ENCODE measurements around the gene LAMA5. TPM values are rescaled to one million over a fixed set of nuclear protein-coding genes. Genes with fewer than 3 reads are reported as not detected.

The LAMA5 gene, protein sequence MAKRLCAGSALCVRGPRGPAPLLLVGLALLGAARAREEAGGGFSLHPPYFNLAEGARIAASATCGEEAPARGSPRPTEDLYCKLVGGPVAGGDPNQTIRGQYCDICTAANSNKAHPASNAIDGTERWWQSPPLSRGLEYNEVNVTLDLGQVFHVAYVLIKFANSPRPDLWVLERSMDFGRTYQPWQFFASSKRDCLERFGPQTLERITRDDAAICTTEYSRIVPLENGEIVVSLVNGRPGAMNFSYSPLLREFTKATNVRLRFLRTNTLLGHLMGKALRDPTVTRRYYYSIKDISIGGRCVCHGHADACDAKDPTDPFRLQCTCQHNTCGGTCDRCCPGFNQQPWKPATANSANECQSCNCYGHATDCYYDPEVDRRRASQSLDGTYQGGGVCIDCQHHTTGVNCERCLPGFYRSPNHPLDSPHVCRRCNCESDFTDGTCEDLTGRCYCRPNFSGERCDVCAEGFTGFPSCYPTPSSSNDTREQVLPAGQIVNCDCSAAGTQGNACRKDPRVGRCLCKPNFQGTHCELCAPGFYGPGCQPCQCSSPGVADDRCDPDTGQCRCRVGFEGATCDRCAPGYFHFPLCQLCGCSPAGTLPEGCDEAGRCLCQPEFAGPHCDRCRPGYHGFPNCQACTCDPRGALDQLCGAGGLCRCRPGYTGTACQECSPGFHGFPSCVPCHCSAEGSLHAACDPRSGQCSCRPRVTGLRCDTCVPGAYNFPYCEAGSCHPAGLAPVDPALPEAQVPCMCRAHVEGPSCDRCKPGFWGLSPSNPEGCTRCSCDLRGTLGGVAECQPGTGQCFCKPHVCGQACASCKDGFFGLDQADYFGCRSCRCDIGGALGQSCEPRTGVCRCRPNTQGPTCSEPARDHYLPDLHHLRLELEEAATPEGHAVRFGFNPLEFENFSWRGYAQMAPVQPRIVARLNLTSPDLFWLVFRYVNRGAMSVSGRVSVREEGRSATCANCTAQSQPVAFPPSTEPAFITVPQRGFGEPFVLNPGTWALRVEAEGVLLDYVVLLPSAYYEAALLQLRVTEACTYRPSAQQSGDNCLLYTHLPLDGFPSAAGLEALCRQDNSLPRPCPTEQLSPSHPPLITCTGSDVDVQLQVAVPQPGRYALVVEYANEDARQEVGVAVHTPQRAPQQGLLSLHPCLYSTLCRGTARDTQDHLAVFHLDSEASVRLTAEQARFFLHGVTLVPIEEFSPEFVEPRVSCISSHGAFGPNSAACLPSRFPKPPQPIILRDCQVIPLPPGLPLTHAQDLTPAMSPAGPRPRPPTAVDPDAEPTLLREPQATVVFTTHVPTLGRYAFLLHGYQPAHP (N-terminal part only)
- total RNA-seq = 11.2 TPM

GRCh38 chr20:62367136-62367632 is at the start of gene LAMA5:
TSS of gene LAMA5 (minus strand) at chr20:62367312. CDS start at chr20:62367245, 67 bp downstream.
- DNase-seq = no peak

GRCh38 chr20:62415354-62416111 is 48.4 kb upstream of the LAMA5 start:
- no peak for DNase-seq

DNA sequence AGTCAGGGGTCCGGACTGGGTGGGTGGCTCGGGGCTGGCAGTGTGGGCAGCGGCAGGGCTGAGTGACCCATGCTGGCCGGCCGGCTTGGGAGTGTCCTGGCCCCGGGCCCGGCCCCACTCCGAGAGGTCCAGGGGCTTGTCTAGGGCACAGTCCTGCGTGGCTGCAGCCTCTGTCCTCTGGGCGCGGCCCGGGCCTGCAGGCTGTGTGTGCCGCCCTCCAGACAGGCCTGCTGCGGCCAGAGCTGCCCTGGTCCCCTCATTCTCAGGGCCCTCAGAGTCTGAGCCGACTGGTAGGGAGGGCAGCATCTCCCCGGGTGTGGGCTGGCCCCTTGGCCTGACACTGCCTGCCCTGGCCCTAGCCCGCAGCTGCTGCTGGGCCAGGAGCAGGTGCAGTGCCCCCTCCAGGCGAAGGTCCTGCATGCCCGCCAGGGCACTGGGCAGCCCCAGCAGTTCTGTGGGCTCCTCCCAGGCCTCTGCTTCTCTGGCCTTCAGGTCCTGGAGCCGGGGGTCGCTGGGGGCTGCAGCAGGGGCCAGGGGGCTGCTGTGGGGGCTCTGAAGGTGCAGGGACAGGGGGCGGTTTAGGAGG is 46.9 kb upstream of the LAMA5 start:
- DNase-seq = no peak

DNA sequence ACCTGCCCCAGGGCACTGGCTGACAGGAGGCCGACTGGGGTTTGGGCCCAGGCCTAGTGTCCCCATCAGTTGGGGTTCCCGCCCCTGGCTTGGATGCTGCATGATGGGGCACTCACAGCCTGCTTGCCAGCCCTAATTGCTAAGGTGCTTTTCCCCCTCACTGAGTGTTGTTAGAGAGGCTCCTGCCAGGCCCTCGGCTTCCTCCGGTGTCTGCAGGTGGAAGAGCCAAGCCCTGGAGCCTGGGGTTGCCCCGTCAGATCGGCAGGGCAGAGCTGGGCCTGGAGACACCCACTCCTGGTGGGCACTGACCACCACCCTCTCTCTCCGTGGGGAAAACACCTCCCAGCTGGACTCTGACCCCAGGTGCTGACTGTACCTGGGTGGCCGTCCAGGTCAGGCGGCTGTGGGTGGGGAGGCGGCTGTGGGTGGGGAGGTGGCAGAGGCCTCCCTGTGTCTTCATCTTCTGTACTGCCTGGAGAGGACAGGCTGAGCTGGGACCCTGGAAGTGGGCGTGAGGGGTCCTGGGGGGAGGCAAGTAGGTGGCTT is 46.0 kb upstream of the LAMA5 start:
- no peak for DNase-seq

GRCh38 chr20:62412194-62413024 is 45.3 kb upstream of the LAMA5 start:
- DNase-seq = no peak

DNA sequence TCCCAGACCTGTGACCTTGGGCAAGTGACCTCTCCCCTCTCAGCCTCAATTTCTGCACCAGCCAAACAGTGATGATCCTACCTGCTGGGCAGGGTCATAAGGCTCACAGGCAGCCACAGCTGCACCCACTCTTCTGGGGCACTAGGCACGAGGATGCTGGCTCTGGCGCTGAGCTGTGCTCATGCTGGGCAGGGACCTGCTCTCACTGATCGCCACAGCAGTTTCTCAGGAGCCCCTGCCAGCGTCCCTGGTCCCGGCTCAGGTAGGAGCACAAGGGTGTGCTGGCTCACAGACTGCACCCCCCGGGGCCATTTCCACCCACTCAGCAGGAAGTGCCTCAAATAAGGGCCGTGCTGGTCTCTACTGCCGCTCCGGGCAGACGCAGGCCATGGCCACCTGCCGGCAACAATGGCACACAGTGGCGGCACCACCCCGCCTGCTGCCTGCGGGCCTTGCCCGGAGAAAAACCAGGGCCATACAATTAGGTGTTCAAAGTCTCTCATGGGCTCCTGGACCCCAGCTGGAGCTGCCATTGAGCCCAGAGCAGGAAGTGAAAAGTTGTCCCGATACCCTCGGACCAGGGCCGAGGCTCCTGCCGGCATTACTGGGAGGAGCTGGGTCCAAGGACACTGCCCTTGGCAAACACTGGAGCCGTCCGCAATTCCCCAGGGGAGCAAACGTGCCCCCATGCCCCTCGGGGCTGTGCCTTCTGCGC is 44.5 kb upstream of the LAMA5 start:
- no peak for DNase-seq

DNA sequence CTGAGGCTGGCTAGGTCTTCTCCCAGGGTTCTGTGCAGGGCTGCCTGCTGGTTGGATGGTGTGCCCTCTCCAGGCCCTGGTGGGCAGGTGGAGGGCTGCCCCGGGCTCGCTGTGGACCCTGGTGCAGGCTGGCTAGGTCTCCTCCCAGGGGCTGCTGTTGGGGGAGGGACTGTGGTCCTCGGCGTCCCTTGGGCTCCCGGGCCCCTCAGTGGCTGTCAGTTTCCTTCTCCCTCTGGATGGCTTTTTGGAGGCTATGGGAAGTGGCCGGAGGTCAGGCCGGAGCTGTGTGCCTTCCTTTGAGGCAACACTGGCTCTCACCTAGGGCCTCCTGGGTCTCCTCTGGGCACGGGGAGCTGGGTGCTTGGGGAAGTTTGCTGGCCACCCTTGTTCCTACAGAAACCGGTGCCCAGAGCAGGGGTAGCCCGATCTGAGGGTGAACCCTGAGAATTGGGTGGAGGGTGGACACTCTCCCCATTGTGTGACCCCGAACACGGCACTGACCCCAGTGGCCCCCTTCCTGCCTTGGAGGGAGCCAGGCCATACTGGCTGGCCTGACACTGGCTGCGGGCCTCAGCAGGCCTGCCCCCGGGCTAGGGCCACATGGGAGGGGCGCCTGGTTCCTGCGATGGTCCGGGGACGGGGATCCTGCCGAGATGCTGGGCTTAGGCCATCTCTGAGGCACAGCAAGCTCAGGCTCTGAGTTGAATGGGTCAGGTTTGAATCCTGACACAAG is 43.8 kb upstream of the LAMA5 start:
- no peak for DNase-seq

DNA sequence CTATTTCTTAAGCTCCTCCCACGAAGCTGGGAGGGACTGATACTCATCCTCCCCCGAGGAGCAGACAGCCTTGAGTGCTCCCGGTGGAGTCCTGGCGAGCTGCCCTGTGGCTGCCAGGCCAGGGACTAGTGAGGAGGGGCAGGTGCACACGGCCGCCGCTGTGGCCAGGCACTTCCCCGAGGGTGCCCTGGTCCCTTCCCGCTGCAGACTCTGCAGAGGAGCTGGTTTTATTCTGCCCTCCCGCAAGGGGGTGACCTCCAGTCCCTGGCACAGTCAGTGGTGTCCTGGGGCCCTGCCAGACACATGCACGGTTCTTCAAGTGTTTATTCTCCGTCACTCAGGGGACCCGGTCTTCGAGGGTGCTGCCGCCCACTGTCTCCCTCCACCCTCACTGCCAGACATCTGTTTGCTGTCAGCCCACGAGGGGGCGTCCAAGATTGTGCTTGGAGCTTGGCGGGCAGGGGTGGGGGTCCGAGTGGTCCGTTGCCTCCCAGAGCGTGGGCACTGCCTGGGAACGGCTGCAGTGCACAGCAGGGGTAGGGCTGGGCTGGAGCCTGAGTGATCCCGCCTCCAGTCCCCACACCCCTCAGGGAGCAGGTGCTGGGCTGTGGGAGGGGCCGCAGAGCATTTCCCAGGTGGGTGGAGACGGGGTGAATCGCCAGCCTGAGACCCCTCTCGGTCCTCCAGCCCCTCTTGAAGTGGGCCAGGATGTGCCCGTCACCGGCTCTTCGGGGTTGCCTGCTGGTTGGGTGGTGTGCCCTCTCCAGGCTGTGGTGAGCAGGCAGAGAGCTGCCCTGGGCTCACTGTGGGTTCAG is 43.0 kb upstream of the LAMA5 start:
- DNase-seq = no peak

DNA sequence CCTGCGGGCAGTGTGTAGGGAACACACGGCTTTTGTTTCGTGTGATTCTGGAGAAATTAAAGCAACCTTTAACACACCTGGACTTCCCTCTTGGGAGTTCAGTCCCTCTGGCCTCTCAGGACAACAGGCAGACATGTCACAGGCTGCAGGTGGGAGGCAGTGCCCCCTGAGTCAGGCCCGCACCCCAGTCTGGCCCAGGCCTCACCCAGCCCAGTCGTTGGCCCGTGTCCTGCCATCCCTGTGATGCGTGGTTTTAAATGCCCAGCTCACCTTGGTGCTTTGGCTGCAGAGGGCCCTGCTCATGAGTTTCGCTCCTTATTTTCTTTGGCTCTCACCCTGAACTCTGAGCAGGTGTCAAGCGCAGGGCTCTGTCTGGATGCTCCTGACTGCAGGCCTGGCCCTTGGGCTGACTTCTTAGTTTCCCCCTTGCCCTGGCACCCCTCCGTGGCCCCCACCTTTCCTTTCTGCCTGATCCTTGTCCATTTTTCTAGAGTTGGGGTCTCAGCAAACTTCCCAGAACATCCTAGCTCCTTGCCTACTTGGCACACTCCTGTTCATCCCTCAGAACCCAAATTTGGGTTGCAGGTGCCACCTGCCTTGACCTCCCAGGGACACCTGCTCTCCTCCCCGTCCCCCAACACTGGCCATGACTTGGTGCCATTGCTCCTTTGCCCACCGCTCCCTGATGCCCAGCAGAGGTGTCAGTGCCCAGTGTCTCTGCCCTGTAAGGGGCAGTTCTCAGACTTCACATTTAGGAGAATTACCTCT is 42.2 kb upstream of the LAMA5 start:
- no peak for DNase-seq

DNA sequence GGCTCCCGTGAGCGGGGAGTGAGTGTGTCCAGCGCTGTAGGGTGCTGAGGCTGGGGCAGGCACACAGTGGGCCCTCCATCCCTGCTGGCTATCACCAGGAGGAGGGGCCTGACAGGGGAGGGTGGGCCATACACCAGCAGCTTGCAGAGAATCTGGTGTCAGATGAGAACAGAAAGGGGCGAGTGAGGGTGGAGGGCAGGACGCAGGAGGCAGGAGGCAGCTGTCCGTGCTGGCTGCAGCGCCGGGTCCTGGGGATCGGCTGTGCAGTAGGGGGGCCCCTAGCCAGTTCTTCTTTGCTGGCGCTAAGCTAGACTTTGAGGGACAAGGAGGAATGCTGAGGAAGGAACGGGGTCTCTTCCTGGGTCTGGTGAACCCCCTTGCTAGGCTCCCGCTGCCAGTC is 41.5 kb upstream of the LAMA5 start:
- DNase-seq = no peak

DNA sequence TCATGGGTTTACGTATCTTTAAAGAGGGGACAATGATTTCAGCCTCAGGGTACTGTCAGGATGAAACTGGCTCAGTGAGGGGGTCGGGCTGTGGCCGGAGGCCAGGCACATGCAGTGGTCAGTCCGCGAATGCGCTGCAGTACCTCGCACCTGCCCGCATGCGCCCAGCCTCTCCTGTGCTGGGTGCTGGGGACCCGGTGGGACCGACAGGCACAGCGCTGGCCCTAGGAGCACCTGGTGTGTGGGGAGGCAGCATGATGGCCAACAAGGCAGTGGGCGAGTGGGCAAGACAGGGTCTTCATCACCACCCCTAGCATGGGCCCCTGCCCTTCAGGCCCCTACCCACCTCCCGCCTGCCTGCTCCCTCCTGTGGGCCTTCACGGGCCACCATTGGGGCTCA is 40.9 kb upstream of the LAMA5 start:
- no peak for DNase-seq

- DNase-seq = peak; percentile 94
Observed at GRCh38 chr20:62407221-62407992, 40.3 kb upstream of the LAMA5 start, which contains the start of gene CABLES2. TSS of gene CABLES2 (minus strand) at chr20:62407285. CDS start at chr20:62407276, 9 bp downstream.

DNA sequence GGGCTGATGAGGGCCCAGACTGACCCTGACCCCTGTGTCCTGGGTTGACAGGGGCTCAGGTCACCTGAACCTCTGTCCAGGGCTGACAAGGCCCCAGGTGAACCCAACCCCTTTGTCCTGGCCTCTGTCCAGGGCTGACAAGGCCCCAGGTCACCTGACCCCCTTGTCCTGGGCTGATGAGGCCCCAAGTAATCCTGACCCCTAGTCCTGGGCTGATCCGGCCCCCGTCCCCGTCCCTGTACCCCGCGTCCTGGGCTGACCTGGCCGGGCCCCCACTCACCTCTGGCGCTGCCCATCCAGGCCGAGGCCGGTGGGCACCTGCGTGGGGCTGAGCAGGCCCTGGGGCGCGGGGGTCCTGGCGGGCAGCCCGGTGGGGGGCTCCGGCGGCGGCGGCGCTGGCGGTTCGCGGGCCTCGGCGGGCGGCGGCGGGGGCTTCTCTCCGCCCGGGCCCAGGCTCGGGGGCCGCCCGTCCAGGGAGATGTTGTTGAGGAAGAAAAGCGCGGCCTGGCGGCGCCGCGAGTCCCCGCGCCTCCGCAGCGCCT is 39.6 kb upstream of the LAMA5 start:
- no peak for DNase-seq

- DNase-seq = no peak
Observed at GRCh38 chr20:62405981-62406513, 38.9 kb upstream of the LAMA5 start.

Data from occipital lobe (tissue), 2 donors.